ENCODE data around the gene CERKL.

Gene CERKL

GRCh38 chr2:181677912-181678586 lies 21.1 kb upstream of the CERKL start:
- DNase-seq, result peak; percentile 75

- DNase-seq, result no peak
Observed at GRCh38 chr2:181675254-181675653, 18.3 kb upstream of the CERKL start.

DNA sequence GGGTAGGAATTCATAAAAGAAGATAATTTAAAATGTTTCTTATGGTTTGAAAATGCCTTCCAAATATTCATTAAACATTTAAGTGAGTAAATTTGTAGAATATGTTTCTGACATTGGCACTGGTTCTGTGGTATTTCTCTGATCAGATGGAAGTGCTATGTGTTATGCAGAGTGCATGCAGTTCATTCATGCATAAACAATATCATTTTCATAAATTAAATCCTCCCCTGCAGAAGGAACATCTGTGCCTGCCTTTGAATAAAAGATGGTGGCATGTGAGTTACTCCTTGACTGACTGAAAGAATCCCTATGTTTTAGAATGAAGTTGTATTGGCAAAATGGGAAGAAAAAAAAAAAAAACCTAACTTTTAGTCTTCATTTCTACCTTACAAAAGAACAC lies 17.6 kb upstream of the CERKL start:
- DNase-seq, result no peak

GRCh38 chr2:181673173-181673572 lies 16.3 kb upstream of the CERKL start:
- no peak for DNase-seq

DNA sequence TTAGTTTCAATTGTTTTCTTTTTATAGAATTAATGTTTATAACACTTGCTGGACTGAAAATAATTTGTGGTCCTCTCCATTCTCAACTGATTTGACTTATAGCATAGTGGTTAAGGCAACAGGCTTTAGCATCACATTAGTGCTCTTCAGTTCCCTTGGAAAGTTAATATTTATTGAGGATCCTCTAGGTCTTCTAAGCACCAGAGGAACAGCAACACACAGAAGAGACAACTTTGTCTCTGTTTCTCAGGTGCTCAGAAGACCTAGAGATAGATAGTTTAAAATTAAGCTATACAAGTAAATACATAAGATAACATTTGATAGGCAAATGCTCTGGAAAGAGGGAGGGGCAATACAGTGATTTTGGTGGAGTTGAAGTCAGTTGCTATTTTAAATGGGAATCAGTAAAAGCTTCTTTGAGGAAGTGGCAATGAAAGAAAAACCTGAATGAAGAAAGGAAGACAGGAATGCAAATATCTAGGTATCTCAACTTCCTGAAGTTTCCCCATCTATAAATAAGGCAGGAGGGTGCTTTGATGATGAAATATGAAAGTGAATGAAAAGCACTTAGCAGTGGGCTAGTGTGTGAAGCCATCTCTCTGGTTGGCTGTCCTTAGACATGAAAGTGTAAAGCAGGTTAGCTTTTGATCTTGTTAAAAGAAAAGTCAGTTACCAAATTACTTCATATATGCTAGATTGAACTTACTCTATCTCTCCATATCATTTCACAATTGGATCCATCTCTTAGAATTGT lies 15.5 kb upstream of the CERKL start:
- DNase-seq, result no peak

GRCh38 chr2:181670632-181671031 lies 13.7 kb upstream of the CERKL start:
- no peak for DNase-seq

DNA sequence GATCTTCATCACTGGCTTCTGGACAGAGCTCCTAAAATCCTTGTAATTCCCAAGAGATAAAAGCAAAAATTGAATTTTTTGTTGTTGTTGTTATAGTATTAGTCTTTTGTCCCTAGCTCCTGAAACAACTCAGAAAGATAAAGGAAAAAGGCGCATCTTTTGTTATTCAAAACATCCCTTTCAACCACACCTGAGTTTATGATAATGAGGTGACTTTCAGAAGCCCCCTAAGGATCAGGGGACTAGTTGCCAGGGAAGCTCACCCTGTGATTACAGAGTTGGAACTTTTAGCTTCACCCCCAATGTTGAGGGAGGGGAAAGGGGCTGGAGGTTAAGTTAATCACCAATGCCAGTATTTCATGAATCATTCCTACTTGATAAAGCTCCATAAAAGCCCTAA lies 10.3 kb upstream of the CERKL start:
- DNase-seq, result no peak

GRCh38 chr2:181662287-181662686 lies 5.4 kb upstream of the CERKL start:
- DNase-seq, result no peak

DNA sequence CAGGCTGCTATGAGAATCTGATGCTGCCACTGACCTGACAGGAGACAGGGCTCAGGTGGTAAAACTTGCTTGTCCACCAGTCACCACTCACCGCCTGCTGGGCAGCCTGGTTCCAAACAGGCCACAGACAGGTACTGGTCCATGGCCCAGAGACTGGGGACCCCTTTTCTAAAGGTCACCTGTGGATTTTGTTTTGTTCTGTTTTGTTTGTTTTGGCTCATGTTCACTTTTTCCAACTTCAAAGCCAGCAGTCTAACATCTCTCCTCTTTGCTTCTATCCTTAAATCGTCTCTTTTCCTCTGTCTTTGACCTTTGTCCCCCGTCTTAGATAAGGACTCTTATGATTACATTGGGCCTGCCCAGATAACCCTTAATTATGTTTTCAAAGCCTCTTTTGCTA lies 3.3 kb upstream of the CERKL start:
- no peak for DNase-seq

- DNase-seq, result no peak
Observed at GRCh38 chr2:181658444-181658843, 1.5 kb upstream of the CERKL start.

GRCh38 chr2:181657379-181657778 lies 474 bp upstream of the CERKL start:
- no peak for DNase-seq

DNA sequence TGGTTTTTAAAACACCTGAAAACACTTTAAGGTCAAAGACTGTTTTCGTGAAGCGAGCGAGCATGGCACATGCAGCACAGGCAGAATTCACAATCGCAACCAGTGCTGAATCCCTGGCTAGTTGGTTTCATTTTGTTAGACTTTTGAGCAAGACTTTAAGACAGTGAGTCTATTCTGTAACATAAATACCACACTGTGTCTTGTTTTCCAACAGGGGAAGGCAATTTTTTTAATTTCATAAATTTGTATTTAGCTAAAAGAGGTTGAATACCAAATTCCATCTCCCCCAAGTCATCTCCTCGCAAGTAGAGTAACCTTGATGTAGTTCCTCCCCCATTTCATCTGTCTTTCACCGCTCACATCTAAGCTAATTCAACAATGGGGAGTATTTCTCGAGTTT lies 1.4 kb downstream of the CERKL start:
- no peak for DNase-seq

DNA sequence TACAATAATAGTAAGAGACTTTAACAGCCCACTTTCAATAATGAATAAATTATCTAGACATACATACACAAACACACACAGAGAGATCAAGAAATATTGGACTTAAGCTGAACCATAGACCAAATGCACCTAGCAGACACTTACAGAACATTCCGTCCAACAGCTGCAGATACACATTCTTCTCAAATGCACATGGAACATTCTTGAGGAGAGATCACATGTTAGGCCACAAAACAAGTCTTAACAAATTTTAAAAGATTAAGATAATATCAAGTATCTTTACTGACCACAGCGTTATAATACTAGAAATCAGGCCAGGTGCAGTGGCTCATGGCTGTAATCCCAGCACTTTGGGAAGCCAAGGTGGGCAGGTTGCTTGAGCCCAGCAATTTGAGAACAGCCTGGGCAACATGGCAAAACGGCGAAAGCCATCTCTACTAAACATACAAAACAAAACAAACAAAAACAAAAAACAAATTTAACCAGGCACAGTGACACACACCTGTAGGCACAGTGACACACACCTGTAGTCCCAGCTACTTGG lies 7.4 kb downstream of the CERKL start:
- DNase-seq, result no peak

GRCh38 chr2:181648478-181649155 lies 8.3 kb downstream of the CERKL start:
- DNase-seq, result no peak

- DNase-seq, result no peak
Observed at GRCh38 chr2:181646415-181646987, 10.4 kb downstream of the CERKL start.

- no peak for DNase-seq
Observed at GRCh38 chr2:181643151-181643550, 13.8 kb downstream of the CERKL start.

DNA sequence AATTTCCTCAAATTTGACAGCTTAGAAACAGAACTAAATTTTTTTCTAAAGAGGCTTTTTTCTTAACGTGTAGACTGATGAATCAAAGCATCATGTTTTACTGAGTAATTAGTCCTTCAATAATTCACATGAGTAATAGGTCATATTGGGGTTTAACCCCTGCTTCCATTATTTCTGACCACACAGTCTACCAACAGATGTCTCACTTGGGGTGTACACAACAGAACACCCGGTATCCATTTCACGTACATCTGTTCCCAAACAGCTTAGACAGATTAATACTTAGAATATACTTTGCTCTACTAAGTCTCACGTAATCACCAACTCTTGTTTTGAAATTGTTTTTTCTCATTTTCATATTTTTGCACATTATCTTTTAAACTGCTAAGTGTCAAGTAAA lies 14.8 kb downstream of the CERKL start:
- DNase-seq, result no peak

DNA sequence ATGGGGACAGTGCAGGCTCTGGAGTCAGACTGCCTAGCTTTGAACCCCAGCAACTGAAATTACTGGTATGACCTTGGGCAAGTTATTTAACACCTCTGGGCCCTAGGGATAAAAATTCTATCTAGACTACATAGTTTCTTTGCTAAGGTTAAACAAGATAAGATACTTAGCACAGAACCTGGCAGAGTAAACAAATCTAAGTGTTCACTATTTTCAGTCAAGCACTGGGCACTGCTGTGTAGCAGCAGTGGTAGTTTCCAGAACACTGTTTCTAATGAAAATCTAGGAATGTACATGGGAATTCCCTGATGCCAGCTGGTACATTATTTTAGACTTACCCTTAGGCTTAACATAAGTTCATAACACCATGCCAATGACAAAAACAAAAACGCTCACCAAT lies 17.2 kb downstream of the CERKL start:
- DNase-seq, result no peak

DNA sequence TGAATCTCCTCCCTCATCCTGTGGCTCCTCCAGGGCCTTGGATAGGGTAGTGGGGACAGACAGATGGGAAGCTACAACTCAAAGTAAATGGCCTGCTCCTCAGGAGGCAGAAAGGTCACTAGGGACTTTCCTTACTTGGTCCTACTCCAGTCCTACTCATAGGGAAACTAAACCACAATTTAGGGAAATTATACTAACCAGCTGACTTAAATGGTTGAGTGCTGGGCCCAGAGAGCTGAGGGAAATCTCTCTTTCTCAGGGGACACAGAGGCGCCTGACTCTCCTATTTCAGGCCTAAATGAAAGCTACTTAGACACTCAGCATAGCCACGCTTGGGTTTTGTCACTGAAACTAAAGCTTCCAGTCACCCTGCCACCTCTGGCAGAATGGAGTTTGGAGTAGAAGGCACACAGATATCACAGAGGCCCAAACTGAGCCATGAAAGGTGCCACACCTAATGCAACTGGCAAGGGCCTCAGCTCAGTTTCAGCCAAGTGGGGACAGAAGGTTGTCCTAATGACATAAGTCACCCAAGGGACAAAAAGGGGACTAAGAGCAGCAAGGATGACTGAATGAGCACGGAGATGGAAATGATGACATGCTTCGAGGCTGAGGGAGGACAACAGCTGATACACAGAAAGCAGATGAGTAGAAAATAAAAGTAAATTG lies 24.0 kb downstream of the CERKL start:
- no peak for DNase-seq

DNA sequence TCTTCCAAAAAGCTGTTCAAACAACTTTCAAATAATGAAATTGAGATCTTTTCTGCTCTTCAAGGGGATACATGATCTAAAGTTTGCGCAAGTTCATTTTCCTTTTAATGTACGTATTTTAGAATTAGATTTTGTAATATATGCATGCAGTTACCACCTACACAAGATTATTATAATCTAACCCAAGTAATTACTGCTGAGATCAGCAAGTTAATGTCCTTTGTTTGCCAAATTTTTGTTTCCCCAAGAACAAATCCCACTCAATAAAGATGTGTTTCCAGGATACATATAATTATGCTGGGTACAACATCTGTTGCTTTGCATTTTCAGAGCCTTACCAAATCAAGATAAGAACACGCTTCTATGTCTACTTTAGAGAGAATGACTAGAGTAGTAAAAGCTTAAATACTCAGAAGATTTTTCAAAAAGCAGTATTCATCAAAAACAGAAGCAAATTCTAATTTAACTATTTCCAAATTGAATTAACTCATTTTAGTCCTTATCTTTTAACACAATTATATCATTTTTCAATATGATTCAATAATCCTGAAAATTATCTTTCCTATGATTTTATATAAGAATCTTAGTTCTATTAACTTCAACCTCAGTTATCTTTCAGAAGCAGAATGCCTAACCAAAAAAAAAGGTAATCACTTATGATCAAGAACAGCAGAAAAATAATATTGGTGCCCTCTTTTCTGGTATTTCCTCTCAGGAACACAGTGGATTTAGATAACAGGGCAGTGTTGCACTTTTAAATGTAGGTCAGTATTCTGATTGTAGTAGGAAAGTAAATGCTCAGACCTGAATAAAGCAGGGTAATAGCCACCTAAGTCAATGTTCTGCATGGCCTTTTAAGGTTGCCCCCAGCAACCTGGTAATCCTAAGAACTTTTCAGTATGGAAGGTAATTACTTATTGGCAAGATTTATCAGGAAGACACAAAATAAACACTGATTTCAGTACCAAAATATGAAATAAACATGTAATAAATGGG lies 28.0 kb downstream of the CERKL start:
- no peak for DNase-seq

- DNase-seq, result peak; percentile 25
Observed at GRCh38 chr2:181627545-181627944, 29.4 kb downstream of the CERKL start.

- no peak for DNase-seq
Observed at GRCh38 chr2:181626671-181627070, 30.2 kb downstream of the CERKL start.
